GM19467 (cell line): ENCODE data around the gene VSIG10L2.

Experiments used
- ATAC-seq: cut with Tn5 transposase; IDR thresholded peaks from one replicate; pipeline ENCODE4 v1.9.1; 2021; ENCODE audit warnings: mild to moderate bottlenecking, moderate library complexity; ENCODE audit not compliant: unreplicated experiment

The VSIG10L2 gene

DNA sequence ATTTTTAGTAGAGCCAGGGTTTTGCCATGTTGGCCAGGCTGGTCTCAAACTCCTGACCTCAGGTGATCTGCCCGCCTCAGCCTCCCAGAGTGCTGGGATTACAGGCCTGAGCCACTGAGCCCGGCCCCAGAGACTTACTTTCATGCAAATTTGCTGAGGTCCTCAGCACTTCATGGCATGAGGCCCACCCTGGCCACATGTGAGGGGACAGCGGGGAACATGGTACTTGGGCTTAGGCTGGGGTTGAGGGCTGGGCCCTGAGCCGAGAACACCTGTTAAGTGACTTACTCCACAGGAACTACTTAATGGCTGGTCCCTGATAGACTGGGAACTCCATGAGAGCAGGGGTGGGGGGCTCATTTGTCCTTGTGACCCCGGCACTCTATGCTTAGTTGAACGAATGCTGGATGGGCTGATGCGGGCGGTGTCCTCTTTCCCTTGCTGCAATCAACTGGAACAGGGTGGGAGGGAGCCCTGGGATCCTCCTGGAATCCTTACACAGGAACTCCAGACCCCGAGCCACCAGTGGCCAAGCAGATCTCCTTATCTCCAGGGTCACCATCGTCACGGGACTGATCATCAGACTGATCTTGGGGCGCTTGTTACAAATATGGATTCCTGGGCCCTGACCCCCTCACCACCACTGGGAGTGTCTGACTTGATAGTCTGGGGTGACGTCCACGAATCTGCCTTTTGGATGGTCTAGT lies 1.0 kb downstream of the VSIG10L2 start:
- no peak for ATAC-seq

DNA sequence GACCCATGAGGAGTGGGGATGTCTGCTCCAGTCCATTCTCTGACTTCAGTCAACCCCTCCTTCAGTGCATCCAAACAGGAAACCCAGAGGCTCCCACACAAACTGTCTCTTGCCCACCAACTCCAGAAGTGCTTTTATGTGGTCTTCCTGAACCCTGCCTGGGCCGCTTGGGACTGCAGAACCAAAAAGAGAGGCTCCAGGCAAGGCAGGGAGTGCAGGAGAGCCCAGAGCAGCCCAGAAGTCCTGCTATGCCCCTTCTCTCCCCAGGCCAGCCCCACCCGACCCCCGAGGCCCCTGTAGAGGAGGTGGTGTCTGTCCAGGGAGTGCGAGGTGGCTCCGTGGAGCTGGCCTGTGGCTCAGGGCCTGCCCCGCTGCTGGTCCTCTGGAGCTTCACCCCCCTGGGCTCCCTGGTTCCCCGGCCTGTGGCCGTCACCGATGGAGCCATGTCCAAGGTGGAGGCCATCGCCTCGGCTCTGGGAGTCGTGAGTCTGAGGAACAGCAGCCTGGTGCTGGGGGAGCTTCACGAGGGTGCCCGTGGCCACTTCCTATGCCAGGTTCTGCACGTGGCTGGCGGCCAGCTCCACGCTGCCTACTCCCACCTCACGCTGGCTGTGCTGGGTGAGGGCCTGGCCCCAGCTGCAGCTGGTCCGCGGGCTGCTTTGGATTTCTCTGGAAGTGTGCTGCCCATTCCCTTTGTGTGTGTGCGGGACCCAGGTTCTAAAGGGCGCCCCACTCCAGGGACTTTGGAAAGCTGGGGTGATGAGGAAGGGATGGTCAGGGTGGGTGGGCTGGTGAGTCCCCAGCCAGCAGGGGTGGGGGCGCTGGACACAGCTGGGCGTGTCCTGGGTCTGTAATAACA lies 1.8 kb downstream of the VSIG10L2 start:
- no peak for ATAC-seq

DNA sequence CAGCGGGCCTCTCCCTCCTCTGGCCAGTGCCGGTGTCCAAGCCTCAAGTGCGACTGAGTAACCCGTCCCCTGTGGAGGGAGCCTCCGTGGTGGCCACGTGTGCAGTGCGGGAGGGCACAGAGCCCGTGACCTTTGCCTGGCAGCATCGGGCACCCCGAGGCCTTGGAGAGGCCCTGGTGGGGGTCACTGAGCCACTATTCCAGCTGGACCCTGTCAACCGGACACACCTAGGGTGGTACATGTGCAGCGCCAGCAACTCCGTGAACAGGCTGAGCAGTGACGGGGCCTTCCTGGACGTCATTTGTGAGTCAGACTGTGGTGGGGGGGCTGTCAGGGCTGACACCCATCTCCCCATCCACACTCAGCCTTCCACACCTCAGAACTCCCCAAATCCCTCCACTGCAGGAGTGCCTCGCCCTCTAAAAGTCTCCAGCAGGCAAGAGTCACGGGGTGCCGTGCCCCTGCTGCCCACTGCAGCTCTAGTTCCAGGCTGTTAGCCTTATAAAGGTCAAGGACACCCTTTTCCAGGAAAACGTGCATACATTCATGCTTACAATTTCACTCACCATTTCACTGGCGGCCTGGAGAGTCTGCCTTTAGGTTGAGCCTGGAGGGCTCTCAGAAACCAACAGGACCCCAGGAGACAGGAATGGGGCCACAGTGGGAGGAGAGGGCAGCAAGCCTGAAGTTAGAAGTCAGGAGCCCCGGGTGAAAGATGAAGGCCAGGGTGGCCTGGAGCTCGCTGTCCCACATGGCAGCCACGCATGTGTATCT lies 2.6 kb downstream of the VSIG10L2 start:
- no peak for ATAC-seq

GRCh38 chr11:125949271-125950177 lies 3.7 kb downstream of the VSIG10L2 start:
- no peak for ATAC-seq

GRCh38 chr11:125950178-125950490 lies 4.3 kb downstream of the VSIG10L2 start:
- no peak for ATAC-seq

- ATAC-seq: no peak
Measured at GRCh38 chr11:125950696-125951651, 5.1 kb downstream of the VSIG10L2 start.

DNA sequence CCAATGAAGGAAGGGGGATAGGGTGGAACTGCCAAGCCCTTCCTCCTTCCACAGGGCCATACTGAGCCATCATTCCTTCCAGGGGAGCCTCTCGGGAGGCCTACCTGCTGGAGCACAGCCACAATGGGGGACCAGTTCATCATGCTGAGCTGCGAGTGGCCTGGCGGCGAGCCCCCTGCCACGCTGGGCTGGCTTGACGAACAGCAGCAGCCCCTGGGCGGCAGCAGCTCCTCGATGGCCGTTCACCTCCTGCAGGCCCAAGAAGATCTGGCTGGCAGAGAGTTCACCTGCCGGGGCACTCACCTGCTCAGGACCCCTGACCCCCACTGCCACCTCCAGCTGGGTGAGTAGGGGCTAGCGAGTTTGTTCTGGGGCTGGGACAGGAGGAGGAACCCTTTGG lies 5.9 kb downstream of the VSIG10L2 start:
- ATAC-seq: no peak

GRCh38 chr11:125952559-125952958 lies 6.7 kb downstream of the VSIG10L2 start:
- ATAC-seq: no peak

DNA sequence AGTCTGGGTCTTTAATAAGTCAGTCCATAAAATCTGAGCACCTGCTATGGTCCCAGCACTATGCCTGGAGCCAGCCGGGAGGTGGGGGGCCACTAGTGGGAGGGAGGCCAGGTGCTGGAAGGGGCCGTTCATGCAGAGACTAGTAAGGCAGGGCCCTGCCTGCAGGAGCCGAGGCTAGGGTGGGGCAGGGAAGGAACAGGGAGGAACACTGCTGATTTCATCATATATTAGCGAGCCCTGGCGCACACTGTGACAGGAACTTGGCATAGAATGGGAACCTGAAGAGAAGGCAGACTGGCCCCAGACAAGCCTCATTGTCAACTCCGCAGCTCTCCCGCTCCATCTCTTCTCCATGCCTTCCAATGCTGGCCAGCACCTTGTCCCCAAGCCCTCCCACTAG lies 7.1 kb downstream of the VSIG10L2 start:
- no peak for ATAC-seq

GRCh38 chr11:125953401-125953935 lies 7.6 kb downstream of the VSIG10L2 start:
- no peak for ATAC-seq

GRCh38 chr11:125954123-125954944 lies 8.5 kb downstream of the VSIG10L2 start:
- no peak for ATAC-seq

GRCh38 chr11:125954945-125955640 lies 9.2 kb downstream of the VSIG10L2 start:
- no peak for ATAC-seq

DNA sequence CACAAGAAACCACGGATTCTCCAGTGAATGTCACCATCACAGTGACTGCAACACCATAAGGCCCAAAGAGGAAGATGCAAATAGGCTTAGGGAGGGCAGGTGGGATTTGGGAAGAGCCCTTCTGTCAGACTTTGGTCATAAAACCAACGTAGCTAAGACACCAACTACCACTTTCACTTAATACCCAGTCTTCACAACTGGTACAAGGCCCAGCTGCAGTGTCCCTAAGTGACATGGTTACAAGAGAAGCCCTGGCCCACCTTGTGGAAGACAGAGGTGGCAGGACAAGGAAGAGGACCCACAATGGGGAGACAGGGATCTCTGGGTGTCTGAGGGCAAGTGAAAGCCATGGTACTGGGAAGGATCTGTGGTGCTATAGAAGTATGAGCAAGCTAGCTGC lies 10.0 kb downstream of the VSIG10L2 start:
- ATAC-seq: no peak

DNA sequence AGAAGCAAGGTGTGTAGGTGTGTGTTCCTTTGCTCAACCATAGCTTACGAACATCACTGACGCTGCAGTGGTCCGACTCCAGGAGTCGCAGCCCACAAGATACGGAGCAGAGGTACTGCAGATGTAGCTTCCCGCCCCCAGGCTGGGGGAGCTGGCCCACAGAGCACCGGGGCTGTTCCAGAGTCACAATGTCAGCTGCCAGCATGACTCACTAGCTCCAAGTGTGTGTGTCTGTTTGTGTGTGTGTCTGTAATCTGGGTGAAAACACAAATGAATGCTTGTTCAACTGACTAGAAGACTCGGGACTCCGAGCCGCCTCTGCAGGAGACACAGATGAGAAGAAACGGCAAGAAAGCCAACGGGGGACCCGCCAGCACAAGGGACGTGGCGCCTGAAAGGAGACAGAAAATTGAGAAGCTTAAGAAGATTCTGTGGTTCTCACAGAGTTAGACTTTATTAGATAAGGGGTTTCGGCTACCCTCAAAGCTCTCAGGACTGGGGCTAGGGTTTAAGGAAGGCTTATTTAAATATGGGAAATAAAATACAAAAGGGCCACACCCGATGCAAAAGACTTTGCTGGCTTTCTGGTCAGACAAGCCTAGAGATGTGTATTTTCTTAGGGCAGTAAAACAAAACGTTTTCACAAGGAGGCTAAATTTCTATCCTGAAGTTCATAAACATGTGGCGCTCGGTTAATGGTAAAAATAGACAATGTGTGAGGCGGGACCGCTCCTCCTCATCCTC lies 10.7 kb downstream of the VSIG10L2 start:
- ATAC-seq: no peak

DNA sequence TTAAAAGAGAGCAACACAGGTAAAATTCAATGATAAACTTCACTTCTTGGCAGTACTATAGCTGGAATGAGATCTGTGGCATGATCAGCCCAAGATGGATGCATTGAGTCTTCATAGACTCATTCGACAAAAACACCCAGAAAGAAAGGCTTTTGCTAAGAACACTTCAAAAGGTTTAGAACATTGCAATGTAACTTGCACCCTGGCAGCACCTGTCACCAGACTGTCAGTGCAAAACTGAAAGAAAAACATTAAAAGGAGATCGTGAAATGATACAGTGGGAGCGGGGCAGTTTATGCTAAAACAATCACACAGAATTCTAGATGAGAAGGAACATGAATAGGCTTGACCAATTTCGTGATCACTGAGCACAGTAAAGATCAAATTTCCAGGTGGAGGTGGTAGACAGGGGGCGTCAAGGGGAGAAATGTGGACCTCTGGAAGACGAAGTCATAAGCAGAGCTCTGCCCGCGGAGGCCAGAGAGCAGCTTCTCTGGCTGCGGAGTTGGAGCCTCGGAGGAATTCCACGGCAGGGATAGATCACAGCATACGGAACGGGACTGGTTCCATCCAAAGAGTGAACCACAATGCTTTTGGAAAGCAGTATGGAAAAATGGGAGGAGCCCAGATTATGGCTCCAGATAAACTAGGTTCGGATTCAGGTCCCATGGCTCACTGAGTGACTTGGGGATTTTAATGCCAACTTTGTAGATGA lies 11.9 kb downstream of the VSIG10L2 start:
- no peak for ATAC-seq

DNA sequence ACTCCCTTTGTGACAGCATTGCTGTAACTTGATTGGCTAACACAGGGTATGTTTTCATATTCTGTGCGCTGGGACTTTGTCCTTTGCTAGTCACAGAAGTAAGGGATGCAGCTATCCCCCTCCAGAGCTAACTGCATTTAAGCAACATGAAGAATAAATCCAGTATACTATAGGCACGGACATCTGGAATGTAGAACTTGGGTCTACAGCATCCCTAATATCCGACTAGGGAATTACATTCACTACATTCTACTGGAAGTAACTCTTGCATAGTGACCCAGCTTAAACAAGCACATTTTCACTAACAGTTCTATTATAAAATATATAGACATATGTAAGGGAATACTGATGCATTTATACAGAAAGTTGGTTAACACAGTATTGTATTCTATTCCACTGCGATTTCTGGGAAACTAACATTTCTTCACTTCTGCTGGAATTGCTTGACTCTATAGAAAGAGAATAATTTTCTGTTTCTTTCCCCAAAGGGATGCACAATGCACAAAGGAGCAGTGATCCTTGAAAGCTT lies 13.1 kb downstream of the VSIG10L2 start:
- no peak for ATAC-seq
